MM.1S (cell line): ENCODE data around the gene PRPF19.

Experiments
- EZH2 ChIP-seq: fragments of 300-600 bp; sonication (generic); optimal IDR thresholded peaks from 2 replicates; pipeline ENCODE3; 2017; ENCODE audit warnings: low read depth, mild to moderate bottlenecking, antibody characterized with exemption, low read length, mixed read lengths
- EZH2phosphoT487 ChIP-seq: fragments of 300-600 bp; sonication (generic); IDR thresholded peaks from 2 replicates; pipeline ENCODE4 v1.6.1; 2018; ENCODE audit warnings: antibody characterized with exemption, low read length
- TF ChIP-seq, protein P1 (sequence below): fragments of 300-600 bp; sonication (generic); IDR thresholded peaks from 2 replicates; pipeline ENCODE4 v1.5.1; 2016; ENCODE audit warnings: antibody characterized with exemption, low read length, mixed read lengths

DNA sequence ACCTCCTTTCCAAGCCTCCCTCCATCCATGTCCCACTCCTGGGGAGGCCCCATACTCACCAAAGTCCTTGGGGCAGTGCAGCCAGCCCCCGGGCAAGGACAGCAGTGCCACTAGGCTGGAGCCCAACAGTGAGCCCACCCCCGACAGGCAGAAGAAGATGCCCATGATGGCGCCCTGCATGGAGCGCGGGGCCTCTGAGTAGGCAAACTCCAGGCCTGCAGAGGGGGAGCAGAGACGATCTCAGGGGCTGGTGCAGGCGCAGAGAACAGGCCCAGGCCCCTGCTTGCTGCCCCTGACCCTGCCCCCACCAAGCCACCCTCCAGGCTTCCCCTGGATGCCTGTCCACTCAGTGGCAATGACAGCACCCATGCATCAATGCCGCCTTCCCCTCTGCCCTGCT, 31.4 kb upstream of the PRPF19 start:
- TF ChIP-seq, protein P1, sequence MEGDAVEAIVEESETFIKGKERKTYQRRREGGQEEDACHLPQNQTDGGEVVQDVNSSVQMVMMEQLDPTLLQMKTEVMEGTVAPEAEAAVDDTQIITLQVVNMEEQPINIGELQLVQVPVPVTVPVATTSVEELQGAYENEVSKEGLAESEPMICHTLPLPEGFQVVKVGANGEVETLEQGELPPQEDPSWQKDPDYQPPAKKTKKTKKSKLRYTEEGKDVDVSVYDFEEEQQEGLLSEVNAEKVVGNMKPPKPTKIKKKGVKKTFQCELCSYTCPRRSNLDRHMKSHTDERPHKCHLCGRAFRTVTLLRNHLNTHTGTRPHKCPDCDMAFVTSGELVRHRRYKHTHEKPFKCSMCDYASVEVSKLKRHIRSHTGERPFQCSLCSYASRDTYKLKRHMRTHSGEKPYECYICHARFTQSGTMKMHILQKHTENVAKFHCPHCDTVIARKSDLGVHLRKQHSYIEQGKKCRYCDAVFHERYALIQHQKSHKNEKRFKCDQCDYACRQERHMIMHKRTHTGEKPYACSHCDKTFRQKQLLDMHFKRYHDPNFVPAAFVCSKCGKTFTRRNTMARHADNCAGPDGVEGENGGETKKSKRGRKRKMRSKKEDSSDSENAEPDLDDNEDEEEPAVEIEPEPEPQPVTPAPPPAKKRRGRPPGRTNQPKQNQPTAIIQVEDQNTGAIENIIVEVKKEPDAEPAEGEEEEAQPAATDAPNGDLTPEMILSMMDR: no peak
- TF ChIP-seq EZH2 (no peak), EZH2phosphoT487 (no peak)
